Stimulated activated CD4-positive, alpha-beta T cell treated with anti-CD3 and anti-CD28 coated beads, Interleukin-2, amount 100 ng/mL, for 4 hours (primary cell): ENCODE measurements around the gene GPR17.

Experiments
- DNase-seq: peaks from one replicate; pipeline ENCODE4 v3.0.0-alpha.2; 2020; ENCODE audit warnings: low read depth

Gene GPR17, protein sequence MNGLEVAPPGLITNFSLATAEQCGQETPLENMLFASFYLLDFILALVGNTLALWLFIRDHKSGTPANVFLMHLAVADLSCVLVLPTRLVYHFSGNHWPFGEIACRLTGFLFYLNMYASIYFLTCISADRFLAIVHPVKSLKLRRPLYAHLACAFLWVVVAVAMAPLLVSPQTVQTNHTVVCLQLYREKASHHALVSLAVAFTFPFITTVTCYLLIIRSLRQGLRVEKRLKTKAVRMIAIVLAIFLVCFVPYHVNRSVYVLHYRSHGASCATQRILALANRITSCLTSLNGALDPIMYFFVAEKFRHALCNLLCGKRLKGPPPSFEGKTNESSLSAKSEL

DNA sequence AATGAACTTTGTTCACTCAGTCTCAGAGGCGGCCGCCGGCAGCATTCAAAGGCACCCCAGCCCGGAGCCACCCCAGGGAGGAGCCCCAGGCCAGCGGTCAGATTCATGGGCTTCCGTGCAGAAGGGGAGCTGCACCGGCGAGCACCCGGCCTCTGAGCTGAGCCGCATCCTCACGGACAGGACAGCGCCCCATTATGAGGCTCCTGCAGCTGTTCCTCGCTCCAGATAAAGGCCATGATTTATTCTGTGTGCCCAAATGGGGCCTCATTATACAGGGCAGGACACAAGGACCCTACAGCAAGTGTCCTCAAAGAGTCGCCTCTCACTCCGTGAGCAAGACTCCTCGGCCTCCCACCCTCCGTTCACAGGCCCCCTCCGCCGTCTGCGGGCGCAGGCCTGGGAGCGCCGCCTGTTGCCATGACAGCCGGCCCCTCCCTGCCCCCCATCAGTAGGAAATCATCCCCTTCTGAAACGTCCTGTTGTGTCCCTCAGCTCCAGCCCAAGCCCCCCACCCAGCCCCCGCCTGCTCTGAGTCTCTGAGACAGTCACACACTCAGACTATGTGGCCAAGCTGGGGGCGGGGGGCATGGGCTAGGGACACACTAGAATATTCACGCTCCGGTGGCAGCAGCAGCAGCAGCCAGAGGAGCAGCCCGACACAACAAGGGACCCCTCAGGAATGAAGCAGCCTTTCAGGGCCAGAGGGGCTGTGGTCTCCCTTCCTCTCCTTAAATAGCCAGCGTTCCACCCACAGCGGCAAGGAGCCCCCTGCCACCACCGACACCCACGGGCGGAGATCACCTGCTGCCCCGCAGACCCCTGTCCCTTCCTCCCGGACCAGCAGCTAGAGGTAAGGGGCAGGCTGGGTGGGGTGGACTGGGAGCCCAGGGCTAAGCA is at the start of gene GPR17:
TSS of gene GPR17 (plus strand) at position 759 of the 897 bp plus-strand sequence. CDS start 4,583 bp downstream, outside the sequence.
- DNase-seq = no peak

DNA sequence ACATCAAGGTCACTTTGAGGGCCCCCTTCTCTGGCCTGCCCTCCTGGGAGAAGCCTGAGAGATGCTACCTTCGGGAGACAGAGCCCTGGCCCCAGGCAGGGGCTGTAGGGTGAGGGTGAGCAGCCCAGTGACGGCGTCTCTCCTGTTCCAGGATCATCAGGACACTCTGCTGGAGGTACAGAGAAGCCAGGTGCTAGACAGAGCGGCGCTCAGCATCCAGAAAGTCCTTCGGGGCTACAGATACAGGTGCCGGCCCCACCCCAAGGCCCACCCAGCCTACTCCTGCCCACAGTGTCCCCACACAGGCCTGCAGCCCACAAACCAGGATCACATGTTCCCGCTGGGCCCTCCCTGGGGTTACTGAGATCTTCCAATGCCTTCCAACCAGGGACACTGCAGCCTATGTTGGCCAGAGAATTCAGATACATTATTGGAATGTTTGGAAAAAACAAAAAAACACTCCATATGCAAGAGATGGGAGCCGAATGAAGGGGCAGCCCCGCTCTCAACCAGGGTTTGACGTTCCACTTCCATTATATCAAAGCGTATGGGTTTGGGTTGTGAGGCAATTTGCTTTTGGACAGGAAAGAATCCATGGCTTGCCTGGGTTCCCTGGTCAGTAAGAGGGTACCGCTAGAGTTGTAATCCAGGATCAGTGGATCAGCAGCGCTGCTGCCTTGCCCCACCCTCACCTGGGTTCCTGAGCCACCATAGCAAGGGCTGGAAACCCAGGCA is 49.5 kb upstream of the GPR17 start:
- no peak for DNase-seq

DNA sequence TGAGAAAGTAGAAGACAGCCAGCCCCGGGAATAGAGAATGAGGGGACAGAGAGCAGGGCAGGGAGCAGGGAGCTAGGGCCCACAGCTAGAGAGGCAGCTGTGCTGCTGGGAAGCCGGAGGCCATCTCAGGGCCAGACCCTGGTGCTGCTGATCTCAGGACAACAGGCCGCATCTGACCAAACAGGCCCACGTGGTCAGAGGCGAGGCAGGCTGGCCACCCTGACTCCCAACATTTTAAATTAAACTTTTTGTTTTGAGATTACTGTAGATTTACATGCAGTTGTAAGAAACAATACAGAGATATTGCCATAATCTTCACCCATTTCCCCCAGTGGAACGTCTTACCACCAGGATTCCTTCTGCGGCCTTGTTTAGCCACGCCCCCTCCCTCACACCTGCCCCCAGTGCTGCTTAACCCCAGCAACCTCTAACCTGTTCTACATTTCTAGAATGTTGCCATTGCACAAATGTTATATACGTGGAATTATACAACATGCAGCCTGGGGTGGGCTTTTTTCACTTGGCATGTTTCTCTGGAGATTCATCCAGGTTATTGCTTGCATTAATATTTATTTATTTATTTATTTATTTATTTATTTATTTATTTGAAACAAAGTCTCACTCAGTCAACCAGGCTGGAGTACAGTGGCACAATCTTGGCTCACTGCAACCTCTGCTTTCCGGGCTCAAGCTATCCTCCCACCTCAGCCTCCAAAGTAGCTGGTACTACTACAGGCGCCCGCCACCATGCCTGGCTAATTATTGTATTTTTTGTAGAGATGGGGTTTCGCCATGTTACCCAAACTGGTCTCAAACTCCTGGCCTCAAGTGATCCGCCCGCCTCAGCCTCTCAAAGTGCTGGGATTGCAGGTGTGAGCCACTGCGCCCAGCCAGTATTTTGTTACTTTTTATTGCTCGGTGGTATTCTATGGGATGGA is 48.6 kb upstream of the GPR17 start:
- no peak for DNase-seq

DNA sequence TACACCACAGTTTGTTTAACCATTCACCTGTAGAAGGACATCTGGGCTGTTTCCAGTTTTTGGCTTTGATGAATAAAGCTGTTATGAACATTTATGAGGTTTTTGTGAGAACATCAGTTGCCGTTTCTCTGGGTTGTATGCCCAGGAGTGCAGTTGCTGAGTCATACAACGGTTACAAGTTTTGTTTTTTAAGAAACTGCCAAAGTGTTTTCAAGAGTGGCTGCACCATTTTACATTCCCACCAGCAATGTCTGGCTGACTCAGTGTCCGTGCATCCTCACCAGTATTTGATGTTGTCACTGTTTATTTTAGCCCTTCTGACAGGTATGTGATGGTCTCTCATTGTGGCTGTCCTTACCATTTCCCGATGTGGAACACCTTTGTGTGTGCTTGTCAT is 48.0 kb upstream of the GPR17 start:
- DNase-seq = no peak

DNA sequence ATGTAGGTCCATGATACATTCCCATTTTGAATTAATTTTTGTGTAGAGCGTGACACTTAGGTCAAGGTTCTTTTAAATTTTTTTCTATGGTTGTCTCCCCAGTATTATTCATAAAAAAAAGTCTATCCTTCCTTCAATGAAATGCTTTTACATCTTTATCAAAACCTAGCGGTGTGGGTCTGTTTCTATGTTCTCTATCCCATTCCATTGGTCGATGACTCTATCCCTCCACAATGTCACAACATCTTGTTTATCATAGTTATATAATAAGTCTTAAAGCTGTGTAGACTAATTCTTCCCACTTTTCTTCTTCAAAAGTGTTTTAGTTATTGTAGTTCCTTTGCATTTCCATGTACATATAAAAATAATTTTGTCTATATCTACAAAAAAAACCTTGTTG is 47.2 kb upstream of the GPR17 start:
- DNase-seq = no peak

DNA sequence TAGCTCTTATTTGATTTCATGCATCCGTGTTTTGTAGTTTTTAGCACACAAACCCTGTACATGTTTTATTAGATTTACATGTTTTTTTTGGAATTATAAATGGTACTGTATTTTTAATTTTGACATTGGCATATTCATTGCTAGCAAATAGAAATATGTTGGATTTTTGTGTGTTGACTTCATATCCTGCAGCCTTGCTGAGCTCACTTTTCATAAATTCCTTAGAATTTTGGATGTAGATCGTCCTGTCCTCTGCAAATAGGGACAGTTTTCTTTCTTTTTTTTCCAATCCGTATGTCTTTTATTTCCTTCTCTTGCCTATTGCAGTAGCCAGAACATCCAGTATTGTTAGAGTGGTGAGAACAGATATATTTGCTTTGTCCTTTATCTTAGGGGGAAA is 46.7 kb upstream of the GPR17 start:
- DNase-seq = no peak

DNA sequence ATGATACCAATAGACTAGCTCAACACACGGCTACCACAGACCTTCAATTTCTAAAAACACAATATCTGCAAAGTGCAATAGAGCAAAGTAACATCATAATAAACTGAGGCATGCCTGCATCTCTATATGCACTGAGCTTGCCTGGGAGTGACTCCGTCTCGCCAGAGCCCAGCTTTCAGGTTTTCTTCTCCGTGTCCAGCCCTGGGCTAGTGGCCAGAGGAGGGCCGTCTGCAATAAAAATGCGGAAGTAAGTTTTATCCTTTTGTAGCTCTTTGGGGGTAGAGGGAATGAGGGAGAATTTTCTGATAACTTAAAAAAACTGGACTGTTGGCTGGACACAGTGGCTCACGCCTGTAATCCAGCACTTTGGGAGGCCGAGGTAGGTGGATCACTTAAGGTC is 41.0 kb upstream of the GPR17 start:
- no peak for DNase-seq

DNA sequence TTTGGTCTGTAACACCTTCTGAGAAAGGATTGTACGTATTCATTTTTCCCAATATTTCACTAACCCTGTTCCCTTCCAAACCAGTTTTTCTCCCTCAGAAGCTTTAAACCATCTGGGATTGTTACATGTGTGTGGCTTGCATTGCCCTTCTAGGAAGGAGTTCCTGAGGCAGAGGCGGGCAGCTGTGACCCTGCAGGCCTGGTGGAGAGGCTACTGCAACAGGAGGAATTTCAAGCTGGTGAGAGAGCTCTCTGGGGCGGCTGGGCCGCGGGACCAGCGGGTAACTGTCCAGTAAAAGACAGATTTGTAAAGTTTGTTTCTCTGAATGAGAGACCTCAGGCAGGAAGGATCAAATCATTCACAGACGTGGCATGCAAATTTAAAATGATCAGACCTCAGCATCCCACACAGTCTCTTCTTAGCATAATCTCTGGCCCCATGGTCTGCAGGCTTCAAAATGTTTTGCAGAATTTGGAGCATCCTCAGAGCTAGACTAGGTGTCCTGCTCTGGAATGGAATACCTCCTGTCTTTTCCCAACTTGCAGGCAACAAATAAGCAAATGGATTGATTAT is 40.2 kb upstream of the GPR17 start:
- no peak for DNase-seq

DNA sequence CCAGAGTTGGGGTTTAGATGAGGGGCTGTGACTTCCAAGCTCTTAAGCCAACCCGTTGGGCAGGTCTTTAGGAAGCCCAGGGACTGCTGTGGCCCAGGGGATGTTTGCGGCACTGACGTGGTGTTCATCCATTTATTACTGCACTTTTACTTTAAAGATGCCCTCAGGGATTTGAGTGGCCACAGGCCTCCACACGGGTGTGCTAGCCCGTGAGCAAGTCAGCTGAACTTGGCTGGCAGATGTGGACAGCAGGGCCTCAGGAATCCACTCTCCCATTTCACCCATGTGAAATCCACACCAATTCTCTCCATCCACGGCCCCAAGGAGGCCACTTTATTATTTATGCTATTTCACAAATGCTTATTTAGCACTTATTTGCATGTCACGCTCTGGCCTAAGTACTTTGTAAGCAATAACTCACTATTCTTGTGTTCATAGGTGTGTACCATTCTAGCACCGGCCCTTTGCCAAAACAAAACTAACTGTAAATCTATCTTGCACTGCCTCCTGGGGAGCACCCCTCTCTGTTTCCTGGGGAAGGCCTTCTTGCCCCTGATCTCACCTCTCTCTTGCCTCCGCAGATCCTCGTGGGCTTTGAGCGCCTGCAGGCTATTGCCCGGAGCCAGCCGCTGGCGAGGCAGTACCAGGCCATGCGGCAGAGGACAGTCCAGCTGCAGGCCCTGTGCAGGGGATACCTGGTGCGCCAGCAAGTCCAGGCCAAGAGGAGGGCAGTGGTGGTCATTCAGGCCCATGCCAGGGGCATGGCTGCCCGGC is 39.1 kb upstream of the GPR17 start:
- no peak for DNase-seq

DNA sequence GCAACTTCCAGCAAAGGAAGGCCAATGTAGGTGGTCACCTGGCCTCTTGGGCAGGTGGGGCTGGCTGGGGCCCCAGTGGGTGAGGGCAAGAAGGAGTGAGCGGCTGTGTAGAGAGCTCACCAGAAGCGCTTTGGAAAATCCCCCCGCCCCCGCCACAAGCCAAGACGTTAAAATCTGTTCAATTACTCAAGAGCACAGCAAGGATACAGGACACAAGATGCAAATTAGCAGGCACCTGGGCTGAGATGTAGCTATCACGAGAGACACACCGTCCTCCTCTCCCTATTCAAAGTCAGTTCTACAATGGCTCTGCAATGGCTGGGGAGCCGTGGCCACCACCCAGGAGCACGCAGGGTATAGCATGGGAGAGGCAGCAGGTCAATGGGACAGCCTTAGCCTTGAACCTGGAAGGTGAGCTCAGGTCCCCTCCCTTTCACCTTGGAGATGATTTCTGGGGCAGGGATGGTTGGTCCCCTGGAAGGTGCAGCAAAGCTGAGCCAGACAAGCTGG is 38.5 kb upstream of the GPR17 start:
- DNase-seq = no peak

DNA sequence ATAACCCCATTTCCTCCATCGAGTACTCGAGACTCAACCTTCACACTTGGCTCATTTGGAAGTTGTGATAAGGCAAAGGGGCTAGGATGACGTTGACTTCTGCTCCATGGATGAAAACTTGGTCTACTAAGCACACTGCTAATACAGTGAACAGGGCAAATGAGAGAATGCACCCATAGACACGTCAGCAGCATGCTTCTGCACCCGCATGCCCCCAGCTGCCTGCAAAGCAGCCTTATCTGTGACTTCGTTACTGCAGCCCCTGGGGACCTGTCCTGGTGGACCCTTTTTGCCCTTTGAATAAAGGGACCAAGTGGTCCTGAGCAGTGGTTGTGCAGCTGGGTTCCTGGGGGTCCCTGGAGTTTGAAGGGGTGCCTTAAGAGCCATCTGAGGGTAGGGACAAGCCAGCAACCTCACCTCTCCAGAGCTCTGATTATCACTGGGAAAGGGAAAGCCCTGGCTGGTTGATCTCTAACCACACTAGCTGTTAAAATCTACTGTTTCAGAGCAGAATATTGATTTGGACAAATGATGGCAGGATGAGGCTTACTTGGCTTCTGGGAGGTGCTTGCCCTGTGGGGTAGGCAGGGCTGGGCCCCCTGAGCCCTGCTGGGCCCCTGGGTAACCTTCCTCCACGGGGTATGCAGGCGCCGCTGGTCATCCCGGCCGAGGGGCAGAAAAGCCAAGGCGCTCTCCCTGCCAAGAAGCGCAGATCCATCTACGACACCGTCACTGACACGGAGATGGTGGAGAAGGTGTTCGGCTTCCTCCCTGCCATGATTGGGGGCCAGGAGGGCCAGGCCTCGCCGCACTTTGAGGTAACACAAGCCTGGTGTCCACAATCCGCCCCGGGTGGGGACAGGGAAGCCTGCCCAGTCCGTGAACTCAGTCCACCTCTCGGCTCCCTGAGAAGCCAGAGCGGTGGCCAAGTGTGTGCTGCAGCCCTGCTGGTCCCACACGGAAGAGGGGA is 37.6 kb upstream of the GPR17 start:
- DNase-seq = no peak

DNA sequence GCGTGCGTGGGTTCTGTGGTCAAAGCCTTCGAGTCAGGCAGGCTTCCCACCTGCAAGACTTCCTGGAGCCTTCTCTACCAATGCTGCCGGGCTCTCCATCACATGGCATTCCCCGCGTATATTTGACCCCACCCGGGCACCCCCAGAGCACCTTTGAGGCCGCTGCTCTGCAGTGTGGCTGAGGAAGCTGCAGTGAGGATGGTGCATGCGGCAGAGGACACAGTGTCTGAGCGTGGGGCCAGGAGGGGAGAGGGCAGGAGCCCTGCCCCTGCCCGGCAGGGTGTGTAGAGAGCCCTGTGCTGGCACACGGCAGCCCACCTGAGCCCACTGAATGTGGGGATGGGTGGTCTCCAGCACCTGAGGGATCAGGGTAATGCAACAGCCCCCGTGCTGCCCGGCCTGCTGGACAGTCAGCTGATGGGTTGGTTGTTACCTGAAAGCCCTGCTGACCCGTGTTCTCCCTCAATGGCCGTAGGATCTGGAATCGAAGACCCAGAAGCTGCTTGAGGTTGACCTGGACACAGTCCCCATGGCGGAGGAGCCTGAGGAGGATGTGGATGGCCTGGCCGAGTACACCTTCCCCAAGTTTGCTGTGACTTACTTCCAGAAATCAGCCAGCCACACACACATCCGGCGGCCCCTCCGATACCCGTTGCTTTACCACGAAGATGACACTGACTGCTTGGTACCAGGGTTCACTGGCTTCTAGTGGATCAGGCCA is 36.8 kb upstream of the GPR17 start:
- DNase-seq = no peak

DNA sequence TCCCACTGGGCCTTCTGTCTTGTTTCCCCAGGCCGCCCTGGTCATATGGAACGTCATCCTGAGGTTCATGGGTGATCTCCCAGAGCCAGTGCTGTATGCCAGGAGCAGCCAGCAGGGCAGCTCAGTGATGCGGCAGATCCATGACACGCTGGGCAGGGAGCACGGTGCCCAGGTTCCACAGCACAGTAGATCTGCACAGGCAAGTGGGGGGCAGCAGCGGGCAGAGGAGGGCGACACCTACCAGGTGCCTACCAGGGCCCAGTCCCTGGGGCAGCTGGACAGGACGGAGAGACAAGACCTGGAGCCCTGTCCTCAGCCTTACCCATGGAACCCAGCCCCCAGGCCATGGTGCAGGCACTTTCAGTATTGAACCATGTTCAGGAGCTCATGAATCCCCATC is 36.1 kb upstream of the GPR17 start:
- DNase-seq = no peak

DNA sequence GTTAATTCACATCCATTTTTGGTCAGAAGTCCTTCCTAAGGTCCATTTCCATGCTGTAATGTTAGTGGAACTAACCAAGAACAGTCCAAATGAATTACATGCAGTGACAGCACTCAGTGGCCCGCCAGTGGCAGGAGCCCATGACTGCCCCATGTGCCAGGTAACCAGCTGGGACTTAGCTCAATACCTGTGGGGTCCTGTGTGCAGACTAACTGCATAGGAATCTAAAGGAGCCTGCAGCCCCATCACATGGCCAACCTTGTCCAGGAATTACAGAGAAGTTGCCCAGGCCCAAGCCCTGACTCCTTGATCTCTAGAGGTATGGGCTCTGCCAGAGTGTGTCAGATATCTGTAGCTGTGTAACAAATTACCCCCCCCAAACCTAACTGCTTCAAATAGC is 35.4 kb upstream of the GPR17 start:
- no peak for DNase-seq

DNA sequence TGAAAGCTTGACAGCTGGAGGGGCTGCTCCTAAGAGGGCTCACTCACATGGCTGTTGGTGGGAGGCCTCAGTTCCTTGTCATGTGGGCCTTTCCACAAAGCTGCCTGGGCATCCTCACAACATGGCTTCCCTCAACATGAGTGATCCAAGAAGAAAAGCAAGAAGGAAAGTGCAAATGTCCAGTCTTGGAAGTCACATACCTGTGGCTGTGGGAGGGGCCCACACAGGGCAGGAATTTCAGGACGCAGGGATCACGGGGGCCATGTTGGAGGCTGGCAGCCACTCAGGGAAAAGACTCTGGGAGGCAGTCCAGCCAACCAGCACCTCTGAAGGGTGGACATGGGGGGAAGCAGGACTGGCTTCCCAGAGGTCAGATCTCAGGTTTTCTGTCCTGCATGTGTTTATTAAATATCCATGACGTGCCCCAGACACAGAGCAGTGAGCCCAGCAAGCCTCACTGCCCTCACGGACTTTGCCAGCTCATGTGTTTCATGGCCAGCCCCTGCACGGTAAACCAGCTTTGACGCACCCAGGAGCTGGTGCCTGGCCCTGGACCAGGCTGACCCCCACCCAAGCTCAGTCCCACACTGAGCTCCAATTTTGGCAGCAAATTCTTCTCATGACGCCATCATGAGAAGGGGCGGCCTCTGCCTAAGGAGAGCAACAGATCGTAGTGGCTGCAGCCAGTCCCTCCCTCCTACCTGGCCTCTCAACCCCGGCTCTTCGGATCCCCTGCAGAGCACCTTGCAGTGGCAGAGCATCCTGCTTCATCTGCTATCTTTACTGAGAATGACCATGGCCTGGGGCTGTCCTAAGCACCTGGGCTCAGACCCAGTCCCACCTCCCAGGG is 34.7 kb upstream of the GPR17 start:
- no peak for DNase-seq

DNA sequence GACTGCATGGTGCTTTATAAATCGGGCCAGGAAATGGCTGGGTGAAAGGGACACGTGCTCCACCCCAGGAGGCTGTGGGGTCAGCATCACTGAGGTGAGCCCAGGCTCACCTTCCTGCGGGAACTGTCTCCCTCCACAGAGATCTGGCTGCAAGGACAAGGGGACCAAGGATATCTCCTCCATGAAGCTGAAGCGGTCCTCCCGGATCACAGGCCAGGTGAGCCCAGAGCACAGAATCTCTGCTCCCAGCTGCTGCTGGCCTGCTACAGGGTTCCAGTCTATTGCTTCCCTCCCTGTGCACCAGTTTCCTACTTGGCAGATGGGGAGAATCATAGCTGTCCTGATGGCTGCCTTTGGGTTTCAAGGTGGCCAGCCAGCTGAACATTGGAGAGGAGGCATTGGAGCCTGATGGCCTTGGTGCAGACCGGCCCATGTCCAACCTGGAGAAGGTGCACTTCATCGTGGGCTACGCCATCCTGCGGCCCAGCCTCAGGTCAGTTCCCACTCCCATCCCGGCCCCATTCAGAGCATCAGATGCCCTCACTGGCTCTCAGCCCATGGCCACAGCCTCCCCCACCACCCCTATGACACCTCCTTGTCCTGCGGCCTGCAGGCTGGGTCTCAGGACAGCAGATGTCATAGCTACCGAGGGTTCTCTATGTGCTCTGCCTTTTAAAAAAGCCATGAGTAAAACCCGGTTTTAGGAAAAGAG is 33.7 kb upstream of the GPR17 start:
- DNase-seq = no peak

DNA sequence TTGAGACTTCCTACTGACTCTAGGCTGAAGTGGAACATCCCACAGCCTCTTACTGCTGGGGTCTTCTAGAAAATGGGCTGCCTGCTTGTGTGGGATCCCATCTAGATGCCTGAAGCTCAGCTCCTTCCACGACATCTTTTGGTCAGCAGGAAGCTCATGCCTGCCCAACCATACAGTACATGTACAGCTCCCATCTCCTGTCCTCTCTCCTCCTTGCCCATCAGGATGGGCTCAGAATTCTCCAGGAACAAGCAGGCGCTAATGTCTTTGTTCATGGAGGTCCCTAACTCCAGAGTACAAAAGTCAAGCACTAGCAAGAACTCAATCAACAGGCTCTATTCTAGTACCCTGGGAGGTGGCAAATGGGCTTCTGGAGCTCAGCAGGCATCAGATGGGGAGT is 31.7 kb upstream of the GPR17 start:
- DNase-seq = no peak
